Tibial nerve (tissue), 4 donors: ENCODE results near the gene CTSS. TPM values are rescaled to one million over a fixed set of nuclear protein-coding genes. Genes with fewer than 3 reads are reported as not detected.
A peak's percentile ranks its signal among the peaks of the same experiment; 100 is the strongest.

Experiments
- DNase-seq, 2 donors: peaks; one replicate each; pipeline ENCODE4 v3.0.0-alpha.2; 2019; ENCODE audit warnings: low spot score in 2 of 2
- H3K27ac ChIP-seq, 4 donors: fragments of 200-600 bp; sonication (generic) in 3 of 4; one replicate each; pipeline ENCODE4 v1.5.1; 2017 to 2019; ENCODE audit warnings: mild to moderate bottlenecking in 1 of 4
- H3K27me3 ChIP-seq, 2 donors: fragments of 200-600 bp; sonication (generic) in 1 of 2; one replicate each; pipeline versions ENCODE4 v1.5.1 to v1.6.0; 2017 to 2019
- H3K36me3 ChIP-seq, 3 donors: fragments of 200-600 bp; sonication (generic); one replicate each; pipeline ENCODE4 v1.5.1; 2018 to 2019
- H3K4me1 ChIP-seq, 4 donors: fragments of 200-600 bp; sonication (generic) in 3 of 4; one replicate each; pipeline ENCODE4 v1.5.1; 2017 to 2019
- H3K4me3 ChIP-seq, 4 donors: fragments of 200-600 bp; sonication (generic) in 3 of 4; one replicate each; pipeline ENCODE4 v1.5.1; 2017 to 2019; ENCODE audit warnings: mild to moderate bottlenecking in 1 of 4, moderate library complexity in 1 of 4
- H3K9me3 ChIP-seq, 4 donors: fragments of 200-600 bp; sonication (generic) in 3 of 4; one replicate each; pipeline ENCODE4 v1.5.1; 2017 to 2019
- EP300 ChIP-seq, 2 donors: sonication (generic); formaldehyde crosslinking; IDR thresholded peaks; one replicate each; pipeline ENCODE4 v1.6.1; 2017; ENCODE audit warnings: antibody characterized with exemption in 2 of 2, mild to moderate bottlenecking in 1 of 2
- POLR2A ChIP-seq, 2 donors: fragments of 450-650 bp; IDR thresholded peaks; one replicate each; pipeline ENCODE4 v1.6.1; 2017; ENCODE audit warnings: antibody characterized with exemption in 2 of 2, mild to moderate bottlenecking in 2 of 2, moderate library complexity in 2 of 2
- WGBS, 2 donors: methylation state at CpG; one replicate each; pipeline ENCODE4 v1.1.5; 2018; 5-methylcytosine and 5-hydroxymethylcytosine counted together
- total RNA-seq, 4 donors: library from RNA; depleted of rRNA; stranded (reverse); fragments of >200 nt; gene quantifications; one replicate each; pipeline ENCODE4 v1.1.0, GENCODE V29; 2016
- TF ChIP-seq, protein P1 (sequence below), 5 experiments: fragments of 200-600 bp in 3 of 5; fragments of 450-650 bp in 2 of 5; sonication (generic) in 3 of 5; IDR thresholded peaks; one replicate each; pipeline ENCODE4 v1.5.1; 2016 to 2019; ENCODE audit warnings: antibody characterized with exemption in 5 of 5, mild to moderate bottlenecking in 3 of 5, moderate library complexity in 2 of 5

CTSS gene
- total RNA-seq, 4 donors from 2014 or later, result 29.7 to 57.7 (median 41.3) TPM

DNA sequence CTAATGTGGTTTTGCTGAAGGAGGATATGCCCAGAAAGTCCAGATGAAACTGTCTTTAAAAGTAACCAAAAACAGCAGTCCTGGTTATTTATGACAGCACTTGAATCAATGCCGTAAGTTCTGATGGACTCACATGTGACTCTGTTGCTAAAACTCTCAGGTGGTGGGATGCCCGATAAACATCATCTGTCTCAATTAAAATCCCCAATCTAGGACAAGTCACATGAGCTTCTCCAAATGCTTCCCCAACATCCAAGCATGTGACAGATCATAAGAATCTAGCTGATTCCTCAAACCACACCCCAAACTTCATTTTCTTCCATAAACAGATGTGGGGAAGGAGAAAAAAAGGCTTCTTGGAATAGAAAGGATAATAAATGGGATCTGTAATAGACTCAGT, 43.3 kb upstream of the CTSS start:
- TF ChIP-seq EP300 (IDR thresholded peaks at IDR 0.05), result peak in 1 of 2 donors; percentile 62
- TF ChIP-seq, protein P1, sequence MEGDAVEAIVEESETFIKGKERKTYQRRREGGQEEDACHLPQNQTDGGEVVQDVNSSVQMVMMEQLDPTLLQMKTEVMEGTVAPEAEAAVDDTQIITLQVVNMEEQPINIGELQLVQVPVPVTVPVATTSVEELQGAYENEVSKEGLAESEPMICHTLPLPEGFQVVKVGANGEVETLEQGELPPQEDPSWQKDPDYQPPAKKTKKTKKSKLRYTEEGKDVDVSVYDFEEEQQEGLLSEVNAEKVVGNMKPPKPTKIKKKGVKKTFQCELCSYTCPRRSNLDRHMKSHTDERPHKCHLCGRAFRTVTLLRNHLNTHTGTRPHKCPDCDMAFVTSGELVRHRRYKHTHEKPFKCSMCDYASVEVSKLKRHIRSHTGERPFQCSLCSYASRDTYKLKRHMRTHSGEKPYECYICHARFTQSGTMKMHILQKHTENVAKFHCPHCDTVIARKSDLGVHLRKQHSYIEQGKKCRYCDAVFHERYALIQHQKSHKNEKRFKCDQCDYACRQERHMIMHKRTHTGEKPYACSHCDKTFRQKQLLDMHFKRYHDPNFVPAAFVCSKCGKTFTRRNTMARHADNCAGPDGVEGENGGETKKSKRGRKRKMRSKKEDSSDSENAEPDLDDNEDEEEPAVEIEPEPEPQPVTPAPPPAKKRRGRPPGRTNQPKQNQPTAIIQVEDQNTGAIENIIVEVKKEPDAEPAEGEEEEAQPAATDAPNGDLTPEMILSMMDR (IDR thresholded peaks at IDR 0.05), result no peak
- peaks cover 0 to 49% (median 14%) of the 10 kb centered on the region in 3 donors for H3K36me3 ChIP-seq
- H3K4me1 ChIP-seq, result peaks cover 0 to 39% (median 0%) of the 10 kb centered on the region in 4 donors
- 55 to 57% methylated on average over 2 of the region's 2 CpGs for WGBS, 2 donors
- no peaks in the 10 kb centered on the region for H3K9me3 ChIP-seq
- DNase-seq, result peak in 1 of 2 donors; percentile 33
- peak overlapping the region; percentile 17 to 80 (median 42) for H3K27ac ChIP-seq
- H3K4me3 ChIP-seq, result peak overlapping the region in 2 of 4 donors; percentile 20 to 46
- no peaks in the 10 kb centered on the region for H3K27me3 ChIP-seq

DNA sequence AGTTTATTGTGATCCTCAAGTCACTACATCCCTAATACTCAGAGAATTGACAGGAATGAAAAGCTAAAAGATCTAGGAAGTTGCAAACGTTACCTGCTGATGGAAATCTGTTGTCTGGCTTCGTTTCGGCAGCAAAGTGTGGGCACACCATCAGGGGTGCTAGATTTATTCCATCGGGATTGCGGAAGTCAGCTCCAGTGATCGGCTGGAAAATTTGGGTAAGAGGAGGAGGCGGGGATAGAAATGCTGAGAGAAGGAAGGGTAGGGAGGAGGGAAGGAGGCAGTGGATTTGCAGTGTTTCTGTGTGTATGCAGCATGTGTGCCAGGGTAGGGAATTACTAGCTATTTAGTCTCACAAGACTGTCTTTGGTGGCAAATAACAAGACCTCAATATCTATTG, 42.5 kb upstream of the CTSS start, which contains the start of gene CTSK:
TSS of gene CTSK (minus strand) at position 140 of the 400 bp plus-strand sequence. CDS start 1,455 bp downstream, outside the sequence.
- Histone ChIP-seq H3K9me3 (no peaks in the 10 kb centered on the region), H3K4me3 (peak within 1 kb of the TSS; percentile 19 to 46 (median 22)), H3K27me3 (no peaks in the 10 kb centered on the region), H3K4me1 (peaks cover 0 to 37% (median 0%) of the 10 kb centered on the region in 4 donors), H3K36me3 (peaks cover 0 to 49% (median 7%) of the 10 kb centered on the region in 3 donors), H3K27ac (peak within 1 kb of the TSS; percentile 17 to 80 (median 57))
- peak in 1 of 2 donors; percentile 48 for DNase-seq
- TF ChIP-seq, protein P1 (IDR thresholded peaks at IDR 0.05), result no peak
- TF ChIP-seq EP300 (IDR thresholded peaks at IDR 0.05) (peak in 1 of 2 donors; percentile 63), POLR2A (IDR thresholded peaks at IDR 0.05) (peak in 1 of 2 donors; percentile 30)
- WGBS, 2 donors, result 31 to 33% methylated on average over 7 of the region's 7 CpGs

DNA sequence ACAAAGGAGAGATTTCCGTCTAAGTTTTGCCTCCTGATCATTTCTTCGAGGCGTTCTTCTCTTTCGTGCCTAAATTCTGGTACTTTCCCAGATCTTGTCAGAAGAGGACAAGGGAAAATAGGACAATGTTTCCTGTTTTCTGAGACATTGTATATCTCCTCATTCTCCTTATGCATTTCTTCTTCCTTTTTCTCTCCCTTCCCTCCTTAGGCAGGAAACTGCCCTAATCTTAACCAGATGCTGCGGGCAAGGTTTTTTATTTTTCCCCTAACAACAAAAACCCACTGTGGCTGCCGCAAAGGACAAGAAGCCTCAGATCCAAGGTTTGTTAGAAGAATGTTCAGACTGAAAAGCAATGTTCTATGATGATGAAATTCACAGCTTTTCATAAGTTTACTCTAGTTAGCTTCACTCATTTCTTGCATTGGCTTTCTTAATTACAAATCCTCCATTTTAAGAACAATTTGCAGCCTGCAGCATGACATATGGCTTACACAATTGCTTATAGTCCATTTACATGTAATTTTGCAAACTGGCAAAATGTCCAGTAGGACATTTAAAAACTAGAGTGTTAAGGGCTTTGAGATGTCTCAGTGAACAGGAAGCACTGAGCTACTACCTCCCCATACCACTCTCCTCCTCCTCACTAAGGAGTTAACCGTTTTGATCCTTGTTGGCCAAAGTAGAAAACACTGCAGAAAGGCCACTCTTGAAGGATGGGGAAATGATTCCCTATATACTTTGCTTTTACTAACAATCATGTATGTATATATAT, 41.9 kb upstream of the CTSS start:
- WGBS, 2 donors, result 17 to 18% methylated on average over 7 of the region's 7 CpGs
- H3K4me1 ChIP-seq, result peaks cover 0 to 33% (median 0%) of the 10 kb centered on the region in 4 donors
- H3K27me3 ChIP-seq, result no peaks in the 10 kb centered on the region
- TF ChIP-seq POLR2A (IDR thresholded peaks at IDR 0.05) (no peak), EP300 (IDR thresholded peaks at IDR 0.05) (no peak)
- TF ChIP-seq, protein P1 (IDR thresholded peaks at IDR 0.05), result no peak
- peaks cover 0 to 49% (median 7%) of the 10 kb centered on the region in 3 donors for H3K36me3 ChIP-seq
- DNase-seq, result no peak
- H3K27ac ChIP-seq, result peak overlapping the region; percentile 17 to 80 (median 57)
- H3K4me3 ChIP-seq, result peak overlapping the region; percentile 19 to 46 (median 22)
- no peaks in the 10 kb centered on the region for H3K9me3 ChIP-seq

DNA sequence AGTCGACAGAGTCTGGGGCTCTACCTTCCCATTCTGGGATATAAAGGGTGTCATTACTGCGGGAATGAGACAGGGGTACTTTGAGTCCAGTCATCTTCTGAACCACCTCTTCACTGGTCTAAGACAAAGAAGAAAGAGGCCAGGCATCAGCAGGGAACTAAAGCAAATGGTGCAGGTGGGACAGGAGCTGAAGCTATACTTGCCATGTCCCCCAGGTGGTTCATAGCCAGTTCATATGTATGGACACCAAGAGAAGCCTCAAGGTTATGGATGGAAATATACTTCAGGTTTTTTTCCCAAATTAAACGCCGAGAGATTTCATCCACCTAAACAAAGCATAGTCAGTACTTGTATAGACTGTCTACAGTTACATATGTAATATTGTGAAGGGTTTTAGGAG, 40.3 kb upstream of the CTSS start:
- Histone ChIP-seq H3K27ac (no peak overlapping the region), H3K4me3 (no peak overlapping the region), H3K9me3 (no peaks in the 10 kb centered on the region), H3K4me1 (peaks cover 0 to 33% (median 0%) of the 10 kb centered on the region in 4 donors), H3K36me3 (peaks cover 0 to 47% (median 0%) of the 10 kb centered on the region in 3 donors), H3K27me3 (no peaks in the 10 kb centered on the region)
- no peak for DNase-seq
- TF ChIP-seq, protein P1 (IDR thresholded peaks at IDR 0.05), result no peak
- 87 to 88% methylated on average over 4 of the region's 4 CpGs for WGBS, 2 donors

DNA sequence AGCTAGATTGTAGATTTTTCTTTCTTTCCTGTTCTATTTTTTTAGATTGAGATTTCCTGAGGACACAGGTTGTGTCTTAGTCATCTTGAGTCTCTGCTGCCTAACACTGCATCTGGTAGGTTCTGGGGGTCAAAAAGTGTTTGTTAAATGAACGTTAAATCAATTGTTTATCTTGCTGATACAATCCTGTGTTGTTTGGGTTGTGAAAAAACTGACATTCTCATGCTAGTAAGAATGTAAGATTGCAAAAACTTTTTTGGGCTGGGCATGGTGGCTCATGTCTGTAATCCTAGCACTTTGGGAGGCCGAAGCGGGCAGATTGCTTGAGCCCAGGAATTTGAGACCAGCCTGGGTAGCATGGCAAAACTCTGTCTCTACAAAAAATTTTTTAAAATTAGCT, 39.1 kb upstream of the CTSS start:
- no peaks in the 10 kb centered on the region for H3K27me3 ChIP-seq
- H3K27ac ChIP-seq, result no peak overlapping the region
- WGBS, 2 donors, result 75 to 77% methylated on average over 3 of the region's 3 CpGs
- DNase-seq, result no peak
- H3K4me1 ChIP-seq, result peaks cover 0 to 34% (median 0%) of the 10 kb centered on the region in 4 donors
- peaks cover 0 to 39% (median 0%) of the 10 kb centered on the region in 3 donors for H3K36me3 ChIP-seq
- TF ChIP-seq, protein P1 (IDR thresholded peaks at IDR 0.05), result no peak
- TF ChIP-seq EP300 (IDR thresholded peaks at IDR 0.05) (no peak), POLR2A (IDR thresholded peaks at IDR 0.05) (no peak)
- no peaks in the 10 kb centered on the region for H3K9me3 ChIP-seq
- no peak overlapping the region for H3K4me3 ChIP-seq
